Adipocyte (in vitro differentiated cells): Measurements from ENCODE around the gene ELOVL6.

Experiments used
- DNase-seq: peaks from one replicate; pipeline ENCODE4 v3.0.0-alpha.2; 2015; ENCODE audit warnings: low read depth
- H3K27me3 ChIP-seq: replicated peaks from 2 replicates; pipeline ENCODE4 v1.7.0; 2013; ENCODE audit warnings: mild to moderate bottlenecking, low read length, moderate library complexity; ENCODE audit not compliant: control insufficient read depth, insufficient read depth
- H3K36me3 ChIP-seq: 2 replicates; pipeline ENCODE4 v1.7.0; 2013; ENCODE audit warnings: low read length, mild to moderate bottlenecking, moderate library complexity; ENCODE audit not compliant: control insufficient read depth, insufficient read depth, severe bottlenecking
- H3K4me1 ChIP-seq: 2 replicates; pipeline ENCODE4 v1.7.0; 2013; ENCODE audit warnings: mild to moderate bottlenecking, low read length, moderate library complexity; ENCODE audit not compliant: control insufficient read depth, insufficient read depth
- H3K4me3 ChIP-seq: 2 replicates; pipeline ENCODE4 v1.7.0; 2013; ENCODE audit warnings: mild to moderate bottlenecking, low read length, moderate library complexity
- H3K9ac ChIP-seq: 2 replicates; pipeline ENCODE4 v1.7.0; 2013; ENCODE audit warnings: mild to moderate bottlenecking, low read length, moderate library complexity
- H3K9me3 ChIP-seq: 2 replicates; pipeline ENCODE4 v1.7.0; 2013; ENCODE audit warnings: mild to moderate bottlenecking, low read length, moderate library complexity; ENCODE audit not compliant: control insufficient read depth

ELOVL6 gene

GRCh38 chr4:110004556-110004955, 193.9 kb downstream of the ELOVL6 start:
- no peak overlapping the region for H3K9ac ChIP-seq
- no peaks in the 10 kb centered on the region for H3K4me1 ChIP-seq
- DNase-seq = no peak
- H3K36me3 ChIP-seq = no peaks in the 10 kb centered on the region
- no peak overlapping the region for H3K4me3 ChIP-seq
- no peaks in the 10 kb centered on the region for H3K9me3 ChIP-seq
- no peaks in the 10 kb centered on the region for H3K27me3 ChIP-seq

GRCh38 chr4:110003401-110004187, 194.8 kb downstream of the ELOVL6 start:
- Histone ChIP-seq H3K36me3 (no peaks in the 10 kb centered on the region), H3K4me1 (no peaks in the 10 kb centered on the region), H3K27me3 (no peaks in the 10 kb centered on the region), H3K9ac (no peak overlapping the region), H3K9me3 (no peaks in the 10 kb centered on the region), H3K4me3 (no peak overlapping the region)
- DNase-seq = no peak

GRCh38 chr4:110002326-110002725, 196.1 kb downstream of the ELOVL6 start:
- H3K4me1 ChIP-seq = no peaks in the 10 kb centered on the region
- no peaks in the 10 kb centered on the region for H3K27me3 ChIP-seq
- H3K36me3 ChIP-seq = no peaks in the 10 kb centered on the region
- DNase-seq = no peak
- H3K9ac ChIP-seq = no peak overlapping the region
- H3K4me3 ChIP-seq = no peak overlapping the region
- no peaks in the 10 kb centered on the region for H3K9me3 ChIP-seq

- Histone ChIP-seq H3K4me1 (no peaks in the 10 kb centered on the region), H3K4me3 (no peak overlapping the region), H3K36me3 (no peaks in the 10 kb centered on the region), H3K9me3 (no peaks in the 10 kb centered on the region), H3K27me3 (no peaks in the 10 kb centered on the region), H3K9ac (no peak overlapping the region)
- no peak for DNase-seq
Measured at GRCh38 chr4:109999585-109999912, 198.9 kb downstream of the ELOVL6 start.

GRCh38 chr4:109998867-109999584, 199.4 kb downstream of the ELOVL6 start:
- no peak overlapping the region for H3K4me3 ChIP-seq
- H3K9ac ChIP-seq = no peak overlapping the region
- H3K4me1 ChIP-seq = no peaks in the 10 kb centered on the region
- H3K27me3 ChIP-seq = no peaks in the 10 kb centered on the region
- no peaks in the 10 kb centered on the region for H3K36me3 ChIP-seq
- peak; percentile 84 for DNase-seq
- H3K9me3 ChIP-seq = no peaks in the 10 kb centered on the region

GRCh38 chr4:109996526-109996925, 201.9 kb downstream of the ELOVL6 start:
- H3K4me3 ChIP-seq = no peak overlapping the region
- H3K27me3 ChIP-seq = no peaks in the 10 kb centered on the region
- H3K9ac ChIP-seq = no peak overlapping the region
- H3K36me3 ChIP-seq = no peaks in the 10 kb centered on the region
- no peak for DNase-seq
- H3K4me1 ChIP-seq = no peaks in the 10 kb centered on the region
- no peaks in the 10 kb centered on the region for H3K9me3 ChIP-seq
